Measurements from ENCODE around the gene P2RY10. TPM values are rescaled to one million over a fixed set of nuclear protein-coding genes. Genes with fewer than 3 reads are reported as not detected.
"Not testable (repeated sequence)": the region's sequence is repeated elsewhere in the genome, so short reads cannot be mapped to it uniquely, and the experiment has no call there.

Gene P2RY10
- total and polyA plus RNA-seq, 7 donors = 0.04 to 0.49 TPM; not detected in 5

DNA sequence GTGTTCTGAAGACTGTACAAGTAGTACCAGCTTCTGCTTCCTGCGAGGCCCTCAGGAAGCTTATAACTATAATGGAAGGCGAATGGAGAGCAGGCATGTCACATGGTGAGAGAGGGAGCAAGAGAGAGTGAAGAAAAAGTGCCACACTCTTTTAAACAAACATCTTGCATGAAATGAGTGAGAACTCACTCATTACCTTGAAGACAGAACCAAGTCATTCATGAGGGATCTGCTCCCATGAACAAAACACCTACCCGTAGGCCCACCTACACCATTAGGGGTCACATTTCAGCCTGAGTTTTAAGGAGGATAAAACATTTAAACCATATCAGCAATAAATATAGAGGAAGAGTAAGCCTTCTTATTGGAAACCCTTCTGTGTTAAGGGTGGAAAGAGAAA lies 19.4 kb downstream of the P2RY10 start:
- H3K9me3 ChIP-seq = no peaks in the 10 kb centered on the region
- H3K27ac ChIP-seq = no peak overlapping the region
- no peak for DNase-seq
- TF ChIP-seq, protein P1, sequence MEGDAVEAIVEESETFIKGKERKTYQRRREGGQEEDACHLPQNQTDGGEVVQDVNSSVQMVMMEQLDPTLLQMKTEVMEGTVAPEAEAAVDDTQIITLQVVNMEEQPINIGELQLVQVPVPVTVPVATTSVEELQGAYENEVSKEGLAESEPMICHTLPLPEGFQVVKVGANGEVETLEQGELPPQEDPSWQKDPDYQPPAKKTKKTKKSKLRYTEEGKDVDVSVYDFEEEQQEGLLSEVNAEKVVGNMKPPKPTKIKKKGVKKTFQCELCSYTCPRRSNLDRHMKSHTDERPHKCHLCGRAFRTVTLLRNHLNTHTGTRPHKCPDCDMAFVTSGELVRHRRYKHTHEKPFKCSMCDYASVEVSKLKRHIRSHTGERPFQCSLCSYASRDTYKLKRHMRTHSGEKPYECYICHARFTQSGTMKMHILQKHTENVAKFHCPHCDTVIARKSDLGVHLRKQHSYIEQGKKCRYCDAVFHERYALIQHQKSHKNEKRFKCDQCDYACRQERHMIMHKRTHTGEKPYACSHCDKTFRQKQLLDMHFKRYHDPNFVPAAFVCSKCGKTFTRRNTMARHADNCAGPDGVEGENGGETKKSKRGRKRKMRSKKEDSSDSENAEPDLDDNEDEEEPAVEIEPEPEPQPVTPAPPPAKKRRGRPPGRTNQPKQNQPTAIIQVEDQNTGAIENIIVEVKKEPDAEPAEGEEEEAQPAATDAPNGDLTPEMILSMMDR (IDR thresholded peaks at IDR 0.05) = no peak
- no peaks in the 10 kb centered on the region for H3K36me3 ChIP-seq (ENCODE audit: insufficient read depth in 1 of 2, low read depth in 1 of 2)
- H3K4me3 ChIP-seq = no peak overlapping the region
- ATAC-seq = no peak
- H3K27me3 ChIP-seq (ENCODE audit: insufficient read depth in 3 of 3, low read length in 2 of 3) = no peaks in the 10 kb centered on the region
- WGBS, 3 donors = 69 to 93% (median 82%) methylated on average over 3 of the region's 3 CpGs
- no peaks in the 10 kb centered on the region for H3K4me1 ChIP-seq
- intact Hi-C loops (cut with DNase I) = no loop called here

DNA sequence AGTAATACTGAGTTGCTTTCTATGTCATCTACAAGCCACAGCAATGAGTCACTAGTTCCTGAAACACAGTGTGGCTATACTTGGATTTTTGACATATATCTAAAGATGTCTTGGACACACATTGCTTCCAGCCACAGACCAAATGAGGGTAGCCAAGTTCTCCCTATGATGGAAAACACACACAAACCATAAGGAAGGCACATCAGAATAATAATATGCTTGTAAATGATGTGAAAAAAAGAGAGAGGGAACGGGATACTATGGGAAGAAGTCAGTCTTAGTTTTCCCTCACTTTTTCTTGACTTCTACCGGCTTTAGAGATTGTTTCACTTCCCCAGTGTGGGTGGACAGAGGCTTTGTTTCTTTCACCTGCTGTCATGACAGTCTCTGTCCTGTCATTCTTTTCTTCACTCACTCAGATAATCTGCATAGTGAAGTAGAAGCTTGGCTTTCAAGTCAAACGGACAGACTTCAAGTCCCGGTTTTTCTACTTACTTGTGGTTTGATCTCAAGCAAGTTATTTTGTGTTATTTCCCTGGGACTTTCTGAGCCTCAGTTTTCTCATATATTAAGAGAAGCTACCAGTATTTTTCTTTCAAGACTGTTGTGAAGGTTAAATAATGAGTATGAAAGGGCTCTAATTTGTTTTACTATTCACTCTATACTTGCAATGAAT lies 34.7 kb downstream of the P2RY10 start:
- intact Hi-C loops (cut with DNase I) = no loop called here
- 56 to 75% (median 72%) methylated on average over 4 of the region's 4 CpGs for WGBS, 3 donors
- no peaks in the 10 kb centered on the region for H3K36me3 ChIP-seq (ENCODE audit: insufficient read depth in 1 of 2, low read depth in 1 of 2)
- no peak for ATAC-seq
- DNase-seq = no peak
- TF ChIP-seq, protein P1 (IDR thresholded peaks at IDR 0.05) = no peak
- H3K27ac ChIP-seq = no peak overlapping the region
- peaks cover 0 to 4% (median 0%) of the 10 kb centered on the region in 3 donors for H3K27me3 ChIP-seq (ENCODE audit: insufficient read depth in 3 of 3, low read length in 2 of 3)
- H3K4me3 ChIP-seq = no peak overlapping the region
- H3K4me1 ChIP-seq = no peaks in the 10 kb centered on the region
- H3K9me3 ChIP-seq = no peaks in the 10 kb centered on the region

DNA sequence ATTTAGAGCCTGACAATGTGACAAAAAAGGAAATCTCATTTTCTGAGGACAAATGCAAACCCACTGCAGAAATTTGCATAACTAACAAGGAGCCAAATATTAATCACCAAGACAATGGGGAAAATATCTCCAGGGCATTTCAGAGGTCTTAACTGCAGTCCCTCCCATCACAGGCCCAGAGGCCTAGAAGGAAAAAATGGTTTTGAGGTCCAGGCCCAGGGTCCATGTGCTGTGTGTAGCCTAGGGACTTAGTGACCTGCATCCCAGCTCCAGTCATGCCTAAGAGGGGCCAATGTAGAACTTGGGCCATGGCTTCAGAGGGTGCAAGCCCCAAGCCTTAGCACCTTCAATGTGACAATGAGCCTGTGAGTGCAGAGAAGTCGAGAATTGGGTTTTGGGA lies 44.2 kb downstream of the P2RY10 start:
- Histone ChIP-seq H3K36me3 (ENCODE audit: insufficient read depth in 1 of 2, low read depth in 1 of 2) (no peaks in the 10 kb centered on the region), H3K9me3 (no peaks in the 10 kb centered on the region), H3K4me1 (no peaks in the 10 kb centered on the region), H3K27ac (no peak overlapping the region), H3K27me3 (ENCODE audit: insufficient read depth in 3 of 3, low read length in 2 of 3) (peaks cover 0 to 4% (median 0%) of the 10 kb centered on the region in 3 donors), H3K4me3 (no peak overlapping the region)
- no peak for DNase-seq
- TF ChIP-seq, protein P1 (IDR thresholded peaks at IDR 0.05) = no peak
- intact Hi-C loops (cut with DNase I) = no loop called here
- no peak for ATAC-seq
- 28 to 62% (median 48%) methylated on average over 1 of the region's 1 CpG for WGBS, 3 donors

DNA sequence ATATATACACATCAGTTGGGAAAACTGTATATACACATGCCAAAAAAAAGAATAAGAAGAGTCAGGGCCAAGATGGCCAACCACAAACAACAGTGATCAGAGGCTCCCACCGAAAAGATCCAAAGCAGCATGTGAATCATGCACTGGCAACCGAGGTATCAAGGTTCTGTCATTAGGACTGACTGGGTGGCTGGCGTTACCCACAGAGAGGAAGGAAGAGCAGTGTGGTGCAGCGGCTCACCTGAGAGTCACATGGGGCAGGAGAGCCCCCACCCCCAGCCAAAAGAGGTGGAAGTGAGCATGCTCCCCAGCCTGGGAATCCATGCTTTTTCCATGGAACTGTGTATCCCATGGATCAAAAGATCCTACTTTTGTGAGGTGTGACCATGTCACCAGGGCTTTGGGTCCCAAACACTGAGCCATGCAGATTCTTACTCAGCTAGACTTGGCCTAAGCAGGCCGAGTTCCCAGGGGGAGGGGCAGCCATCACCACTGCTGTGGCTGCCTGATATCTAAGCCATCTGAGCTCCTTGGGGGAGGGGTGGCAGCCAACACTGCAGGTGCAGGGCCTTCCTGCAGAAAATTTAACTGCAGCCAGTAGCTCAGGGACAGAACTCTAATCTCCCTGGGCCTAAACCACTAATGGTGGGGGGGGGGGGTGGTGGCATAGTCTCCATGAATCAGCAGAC lies 52.8 kb downstream of the P2RY10 start:
- WGBS, 3 donors = 62 to 88% (median 80%) methylated on average over 5 of the region's 5 CpGs
- Histone ChIP-seq H3K4me3 (no peak overlapping the region), H3K27me3 (ENCODE audit: insufficient read depth in 3 of 3, low read length in 2 of 3) (no peaks in the 10 kb centered on the region), H3K36me3 (ENCODE audit: insufficient read depth in 1 of 2, low read depth in 1 of 2) (no peaks in the 10 kb centered on the region), H3K9me3 (no peaks in the 10 kb centered on the region), H3K27ac (no peak overlapping the region), H3K4me1 (no peaks in the 10 kb centered on the region)
- intact Hi-C loops (cut with DNase I) = no loop called here
- TF ChIP-seq, protein P1 (IDR thresholded peaks at IDR 0.05) = no peak
- ATAC-seq (no peak), DNase-seq (peak in 1 of 2 donors; percentile 20)

DNA sequence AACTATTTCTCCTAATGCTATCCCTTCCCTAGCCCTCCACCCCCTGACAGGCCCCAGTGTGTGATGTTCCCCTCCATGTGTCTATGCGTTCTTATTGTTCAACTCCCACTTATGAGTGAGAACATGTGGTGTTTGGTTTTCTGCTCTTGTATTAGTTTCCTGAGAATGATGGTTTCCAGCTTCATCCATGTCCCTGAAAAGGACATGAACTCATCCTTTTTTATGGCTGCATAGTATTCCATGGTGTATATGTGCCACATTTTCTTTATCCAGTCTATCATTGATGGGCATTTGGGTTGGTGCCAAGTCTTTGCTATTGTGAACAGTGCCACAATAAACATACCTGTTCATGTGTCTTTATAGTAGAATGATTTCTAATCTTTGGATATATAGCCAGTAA lies 62.3 kb downstream of the P2RY10 start:
- DNase-seq; H3K27me3 ChIP-seq (ENCODE audit: insufficient read depth in 3 of 3, low read length in 2 of 3); H3K27ac ChIP-seq; H3K36me3 ChIP-seq (ENCODE audit: insufficient read depth in 1 of 2, low read depth in 1 of 2); intact Hi-C loops (cut with DNase I); H3K4me3 ChIP-seq; ATAC-seq; H3K4me1 ChIP-seq: not testable (repeated sequence)
- whole genome bisulfite sequencing, 3 donors = 85 to 97% (median 91%) methylated on average over 1 of the region's 1 CpG
- peaks cover 12% of the 10 kb centered on the region for H3K9me3 ChIP-seq

Other genes starting within 250 kb of the P2RY10 start
- not detected for gene LPAR4, start 197.7 kb upstream of the P2RY10 start, total RNA-seq
- gene LPAR4, start 197.7 kb upstream of the P2RY10 start, polyA plus RNA-seq = under 1 TPM in 2 of 3 donors, not detected in 1; 0.01 to 0.03 TPM
- gene GPR174, start 199.3 kb downstream of the P2RY10 start, total RNA-seq = under 1 TPM in 2 of 4 donors, not detected in 2; 0.14 to 0.30 TPM
- gene GPR174, start 199.3 kb downstream of the P2RY10 start, polyA plus RNA-seq = under 1 TPM in 2 of 3 donors, not detected in 1; 0.01 to 0.03 TPM